ENCODE results near the gene TENM4.

GRCh38 chr11:79116600-79116999, 324.2 kb downstream of the TENM4 start:
- TF ChIP-seq EP300 (conservative IDR thresholded peaks at IDR 0.05; ENCODE audit: poor library complexity, severe bottlenecking) (no peak), EZH2 (IDR thresholded peaks at IDR 0.05; ENCODE audit: borderline replicate concordance, insufficient read depth, low read length, poor library complexity, severe bottlenecking) (no peak), SMC3 (conservative IDR thresholded peaks at IDR 0.05; ENCODE audit: poor library complexity) (no peak), RAD21 (conservative IDR thresholded peaks at IDR 0.05) (no peak)
- TF ChIP-seq, protein P1, sequence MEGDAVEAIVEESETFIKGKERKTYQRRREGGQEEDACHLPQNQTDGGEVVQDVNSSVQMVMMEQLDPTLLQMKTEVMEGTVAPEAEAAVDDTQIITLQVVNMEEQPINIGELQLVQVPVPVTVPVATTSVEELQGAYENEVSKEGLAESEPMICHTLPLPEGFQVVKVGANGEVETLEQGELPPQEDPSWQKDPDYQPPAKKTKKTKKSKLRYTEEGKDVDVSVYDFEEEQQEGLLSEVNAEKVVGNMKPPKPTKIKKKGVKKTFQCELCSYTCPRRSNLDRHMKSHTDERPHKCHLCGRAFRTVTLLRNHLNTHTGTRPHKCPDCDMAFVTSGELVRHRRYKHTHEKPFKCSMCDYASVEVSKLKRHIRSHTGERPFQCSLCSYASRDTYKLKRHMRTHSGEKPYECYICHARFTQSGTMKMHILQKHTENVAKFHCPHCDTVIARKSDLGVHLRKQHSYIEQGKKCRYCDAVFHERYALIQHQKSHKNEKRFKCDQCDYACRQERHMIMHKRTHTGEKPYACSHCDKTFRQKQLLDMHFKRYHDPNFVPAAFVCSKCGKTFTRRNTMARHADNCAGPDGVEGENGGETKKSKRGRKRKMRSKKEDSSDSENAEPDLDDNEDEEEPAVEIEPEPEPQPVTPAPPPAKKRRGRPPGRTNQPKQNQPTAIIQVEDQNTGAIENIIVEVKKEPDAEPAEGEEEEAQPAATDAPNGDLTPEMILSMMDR (IDR thresholded peaks at IDR 0.05; ENCODE audit: poor library complexity, severe bottlenecking) = no peak
